C4-2B (cell line): ENCODE results near the gene RASGRP3.

ENCODE experiments used
- ZFX ChIP-seq: fragments of 450-650 bp; IDR thresholded peaks from 2 replicates; pipeline ENCODE4 v1.6.1; 2017
- TF ChIP-seq, protein P1 (sequence below): fragments of 450-650 bp; conservative IDR thresholded peaks from 2 replicates; pipeline ENCODE4 v1.5.1; 2017; ENCODE audit warnings: mild to moderate bottlenecking

- TF ChIP-seq, protein P1, sequence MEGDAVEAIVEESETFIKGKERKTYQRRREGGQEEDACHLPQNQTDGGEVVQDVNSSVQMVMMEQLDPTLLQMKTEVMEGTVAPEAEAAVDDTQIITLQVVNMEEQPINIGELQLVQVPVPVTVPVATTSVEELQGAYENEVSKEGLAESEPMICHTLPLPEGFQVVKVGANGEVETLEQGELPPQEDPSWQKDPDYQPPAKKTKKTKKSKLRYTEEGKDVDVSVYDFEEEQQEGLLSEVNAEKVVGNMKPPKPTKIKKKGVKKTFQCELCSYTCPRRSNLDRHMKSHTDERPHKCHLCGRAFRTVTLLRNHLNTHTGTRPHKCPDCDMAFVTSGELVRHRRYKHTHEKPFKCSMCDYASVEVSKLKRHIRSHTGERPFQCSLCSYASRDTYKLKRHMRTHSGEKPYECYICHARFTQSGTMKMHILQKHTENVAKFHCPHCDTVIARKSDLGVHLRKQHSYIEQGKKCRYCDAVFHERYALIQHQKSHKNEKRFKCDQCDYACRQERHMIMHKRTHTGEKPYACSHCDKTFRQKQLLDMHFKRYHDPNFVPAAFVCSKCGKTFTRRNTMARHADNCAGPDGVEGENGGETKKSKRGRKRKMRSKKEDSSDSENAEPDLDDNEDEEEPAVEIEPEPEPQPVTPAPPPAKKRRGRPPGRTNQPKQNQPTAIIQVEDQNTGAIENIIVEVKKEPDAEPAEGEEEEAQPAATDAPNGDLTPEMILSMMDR = no peak
- no peak for TF ChIP-seq ZFX
Measured at GRCh38 chr2:33598561-33599174, 122.2 kb downstream of the RASGRP3 start.
